SH-SY5Y (cell line): Measurements from ENCODE around the gene FAM110A.

Experiments
- GATA2 ChIP-seq: IDR thresholded peaks from 2 replicates; pipeline ENCODE4 v1.6.1; 2011; ENCODE audit warnings: mild to moderate bottlenecking, low read depth, low read length
- GATA3 ChIP-seq: IDR thresholded peaks from 2 replicates; pipeline ENCODE4 v1.6.1; 2011; ENCODE audit warnings: low read depth, mild to moderate bottlenecking, low read length, moderate library complexity

DNA sequence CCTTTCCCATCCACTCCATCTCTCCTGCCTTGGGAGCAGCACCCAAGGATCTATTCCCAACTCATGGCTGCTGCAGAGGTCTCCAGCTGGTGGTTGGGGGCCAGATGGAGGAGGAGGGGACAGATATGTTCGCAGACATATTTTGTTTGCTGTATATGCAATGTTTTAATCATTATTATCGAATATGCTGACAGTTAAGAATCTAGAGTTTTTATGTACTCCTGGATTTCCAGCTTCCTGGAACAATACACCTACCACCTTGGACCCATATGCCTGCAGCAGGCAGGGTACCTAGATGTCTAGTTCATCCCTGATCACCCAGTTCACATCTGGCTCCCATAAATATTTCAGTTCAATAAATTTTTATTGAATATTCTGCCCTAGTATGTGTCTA, 9.0 kb downstream of the FAM110A start:
- TF ChIP-seq GATA3 (no peak), GATA2 (no peak)
